H1 (cell line): Measurements from ENCODE around the gene RFX3. TPM values are rescaled to one million over a fixed set of nuclear protein-coding genes. Genes with fewer than 3 reads are reported as not detected.

Experiments
- CTCF ChIA-PET: fragments of 300-600 bp; sonication (Branson Sonifier 250); formaldehyde crosslinking; loops from one replicate; lab custom pipeline; 2021; ENCODE audit not compliant: partially characterized antibody; lab: Charles Lee
- POLR2A ChIA-PET: fragments of 300-600 bp; sonication (Branson Sonifier 250); formaldehyde crosslinking; loops from one replicate; lab custom pipeline; 2021; ENCODE audit warnings: inconsistent platforms; ENCODE audit not compliant: partially characterized antibody; lab: Charles Lee
- DNase-seq, 2 experiments: peaks; one replicate each; pipeline versions ENCODE4 v3.0.0 to v3.0.0-alpha.2; 2010 to 2022; ENCODE audit warnings: low spot score in 2 of 2, low read depth in 1 of 2, mixed read lengths in 1 of 2
- FAIRE-seq: peaks from 2 replicates; lab custom pipeline; 2011; peaks lifted over from hg19 to GRCh38; lab: Jason Lieb, UNC
- H2AFZ ChIP-seq: 2 replicates; pipeline ENCODE4 v1.8.1; 2012; ENCODE audit warnings: low read length, inconsistent platforms
- H2AK5ac ChIP-seq: 2 replicates; pipeline ENCODE4 v1.6.1; 2013; ENCODE audit warnings: low read depth, low read length
- H2BK120ac ChIP-seq: replicated peaks from 2 replicates; pipeline ENCODE3; 2013; ENCODE audit warnings: low read depth, low read length, inconsistent platforms
- H2BK12ac ChIP-seq: 2 replicates; pipeline ENCODE4 v1.6.1; 2013; ENCODE audit warnings: low read depth, low read length
- H2BK15ac ChIP-seq: 2 replicates; pipeline ENCODE4 v1.6.1; 2013; ENCODE audit warnings: low read length
- H2BK20ac ChIP-seq: 2 replicates; pipeline ENCODE4 v1.6.1; 2013; ENCODE audit warnings: low read length
- H2BK5ac ChIP-seq: 2 replicates; pipeline ENCODE4 v1.6.1; 2013; ENCODE audit warnings: low read depth, low read length
- H3K14ac ChIP-seq: 2 replicates; pipeline ENCODE4 v1.6.1; 2013; ENCODE audit warnings: inconsistent platforms; ENCODE audit not compliant: insufficient read length
- H3K18ac ChIP-seq: 2 replicates; pipeline ENCODE4 v1.6.1; 2013; ENCODE audit warnings: low read length; ENCODE audit errors: extremely low read depth
- H3K23ac ChIP-seq: 2 replicates; pipeline ENCODE4 v1.6.1; 2013; ENCODE audit warnings: inconsistent platforms; ENCODE audit not compliant: insufficient read length
- H3K23me2 ChIP-seq: 2 replicates; pipeline ENCODE4 v1.6.1; 2013; ENCODE audit warnings: low read depth, low read length
- H3K27ac ChIP-seq: 2 replicates; pipeline ENCODE4 v1.6.1; 2011; ENCODE audit warnings: low read depth, low read length, inconsistent platforms
- H3K27me3 ChIP-seq, 4 experiments: replicated peaks in 1 of 4; 1 replicate in 1 of 4; 2 replicates in 3 of 4; pipeline versions ENCODE4 v1.6.1 to v1.8.1; 2011 to 2013; ENCODE audit warnings: low read length in 3 of 4, mild to moderate bottlenecking in 3 of 4, inconsistent platforms in 2 of 4, mixed read lengths in 2 of 4, moderate library complexity in 1 of 4; ENCODE audit not compliant: control insufficient read depth in 3 of 4, insufficient read depth in 3 of 4; ENCODE audit errors: extremely low read depth in 1 of 4
- H3K36me3 ChIP-seq, 4 experiments: 2 replicates each; pipeline versions ENCODE4 v1.6.1 to v1.8.1; 2011 to 2013; ENCODE audit warnings: mild to moderate bottlenecking in 4 of 4, low read length in 3 of 4, moderate library complexity in 2 of 4, control low read depth in 1 of 4, inconsistent platforms in 1 of 4; ENCODE audit not compliant: insufficient read depth in 4 of 4, control insufficient read depth in 2 of 4
- H3K4ac ChIP-seq: replicated peaks from 2 replicates; pipeline ENCODE3; 2013; ENCODE audit warnings: low read length, low read depth, mixed read lengths, inconsistent platforms; ENCODE audit not compliant: insufficient read length
- H3K4me1 ChIP-seq, 4 experiments: replicated peaks in 1 of 4; 1 replicate in 1 of 4; 2 replicates in 3 of 4; pipeline versions ENCODE4 v1.6.1 to v1.8.1; 2011 to 2013; ENCODE audit warnings: low read length in 3 of 4, inconsistent platforms in 2 of 4, mixed read lengths in 1 of 4; ENCODE audit not compliant: insufficient read depth in 4 of 4, control insufficient read depth in 3 of 4
- H3K4me2 ChIP-seq, 2 experiments: 2 replicates each; pipeline versions ENCODE4 v1.6.1 to v1.8.1; 2011 to 2013; ENCODE audit warnings: low read depth in 2 of 2, low read length in 2 of 2, control low read depth in 1 of 2, inconsistent platforms in 1 of 2, mild to moderate bottlenecking in 1 of 2; ENCODE audit not compliant: insufficient read depth in 1 of 2
- H3K4me3 ChIP-seq, 4 experiments: fragments of 200-600, 300-600 bp in 1 of 4; sonication (generic), shearing (Covaris generic), sonication (Bioruptor Twin) in 1 of 4; 2 replicates each; pipeline versions ENCODE4 v1.5.1 to v1.8.1; 2011 to 2016; ENCODE audit warnings: low read length in 4 of 4, low read depth in 3 of 4, control low read depth in 2 of 4, inconsistent platforms in 2 of 4, mild to moderate bottlenecking in 2 of 4, mixed read lengths in 1 of 4, moderate library complexity in 1 of 4; ENCODE audit not compliant: insufficient read depth in 2 of 4; ENCODE audit errors: extremely low read depth in 1 of 4
- H3K56ac ChIP-seq: replicated peaks from 2 replicates; pipeline ENCODE3; 2013; ENCODE audit warnings: low read depth, mild to moderate bottlenecking, mixed read lengths, low read length, inconsistent platforms; ENCODE audit not compliant: insufficient read length
- H3K79me1 ChIP-seq: 2 replicates; pipeline ENCODE4 v1.6.1; 2013; ENCODE audit warnings: low read depth, low read length, control low read depth
- H3K79me2 ChIP-seq, 2 experiments: 2 replicates each; pipeline versions ENCODE4 v1.6.1 to v1.8.1; 2012 to 2013; ENCODE audit warnings: low read length in 2 of 2, mild to moderate bottlenecking in 2 of 2, inconsistent platforms in 1 of 2; ENCODE audit not compliant: insufficient read depth in 2 of 2, control insufficient read depth in 1 of 2
- H3K9ac ChIP-seq, 4 experiments: replicated peaks in 1 of 4; 1 replicate in 1 of 4; 2 replicates in 3 of 4; pipeline versions ENCODE4 v1.6.1 to v1.8.1; 2011 to 2013; ENCODE audit warnings: low read depth in 3 of 4, low read length in 3 of 4, control low read depth in 2 of 4, mild to moderate bottlenecking in 2 of 4, moderate library complexity in 2 of 4, inconsistent platforms in 1 of 4; ENCODE audit errors: extremely low read depth in 1 of 4
- H3K9me3 ChIP-seq, 2 experiments: 2 replicates each; pipeline versions ENCODE4 v1.6.1 to v1.8.1; 2012 to 2013; ENCODE audit warnings: mild to moderate bottlenecking in 2 of 2, moderate library complexity in 2 of 2, control low read depth in 1 of 2, inconsistent platforms in 1 of 2, low read depth in 1 of 2, low read length in 1 of 2, mixed read lengths in 1 of 2; ENCODE audit not compliant: insufficient read depth in 2 of 2
- H4K20me1 ChIP-seq, 2 experiments: replicated peaks in 1 of 2; 2 replicates each; pipeline versions ENCODE3 to v1.8.1; 2011 to 2013; ENCODE audit warnings: inconsistent platforms in 2 of 2, low read length in 2 of 2, mild to moderate bottlenecking in 1 of 2; ENCODE audit not compliant: insufficient read depth in 2 of 2, control insufficient read depth in 1 of 2
- H4K5ac ChIP-seq: 2 replicates; pipeline ENCODE4 v1.6.1; 2013; ENCODE audit warnings: low read length, low read depth, mixed read lengths, inconsistent platforms; ENCODE audit not compliant: insufficient read length
- H4K8ac ChIP-seq: 2 replicates; pipeline ENCODE4 v1.8.0; 2013; ENCODE audit warnings: mild to moderate bottlenecking, moderate library complexity, low read length, inconsistent platforms; ENCODE audit not compliant: insufficient read depth; ENCODE audit errors: extremely low read depth
- H4K91ac ChIP-seq: replicated peaks from 2 replicates; pipeline ENCODE3; 2013; ENCODE audit warnings: low read length, mixed read lengths, inconsistent platforms; ENCODE audit not compliant: insufficient read length
- BACH1 ChIP-seq: IDR thresholded peaks from 2 replicates; pipeline ENCODE4 v1.6.1; 2012; ENCODE audit warnings: low read length, improper control_type of control experiment
- CTCF ChIP-seq, 3 experiments: IDR thresholded peaks; 1 replicate in 2 of 3; 2 replicates in 1 of 3; pipeline versions ENCODE4 v1.5.1 to v1.6.1; 2011; ENCODE audit warnings: low read length in 3 of 3, mild to moderate bottlenecking in 3 of 3, inconsistent platforms in 2 of 3, low read depth in 1 of 3, moderate library complexity in 1 of 3; ENCODE audit not compliant: insufficient read depth in 1 of 3; ENCODE audit errors: control extremely low read depth in 1 of 3
- EZH2 ChIP-seq: fragments of 200-600 bp; sonication (generic); IDR thresholded peaks from 2 replicates; pipeline ENCODE4 v1.7.1; 2012; ENCODE audit warnings: low read depth, mild to moderate bottlenecking, moderate library complexity, low read length, inconsistent platforms; ENCODE audit not compliant: severe bottlenecking
- FOSL1 ChIP-seq: IDR thresholded peaks from 2 replicates; pipeline ENCODE4 v1.6.1; 2011; ENCODE audit warnings: mild to moderate bottlenecking, low read depth, low read length, moderate library complexity; ENCODE audit not compliant: insufficient read depth
- GABPA ChIP-seq: IDR thresholded peaks from 2 replicates; pipeline ENCODE4 v1.6.1; 2011; ENCODE audit warnings: mild to moderate bottlenecking, low read length, moderate library complexity, borderline replicate concordance; ENCODE audit not compliant: insufficient read depth
- KDM1A ChIP-seq: fragments of 200-600, 300-600 bp; sonication (generic); IDR thresholded peaks from 2 replicates; pipeline ENCODE4 v1.7.1; 2016; ENCODE audit warnings: mild to moderate bottlenecking, low read length, borderline replicate concordance
- NRF1 ChIP-seq: IDR thresholded peaks from 2 replicates; pipeline ENCODE4 v1.6.1; 2011; ENCODE audit warnings: mild to moderate bottlenecking, low read depth, low read length, improper control_type of control experiment
- SIRT6 ChIP-seq: IDR thresholded peaks from one replicate; pipeline ENCODE4 v1.7.1; 2012; ENCODE audit warnings: low read length, inconsistent platforms
- SP4 ChIP-seq: IDR thresholded peaks from 2 replicates; pipeline ENCODE4 v1.6.1; 2012; ENCODE audit warnings: low read length, inconsistent platforms
- SUZ12 ChIP-seq: fragments of 200-600 bp; sonication (generic); IDR thresholded peaks from 2 replicates; pipeline ENCODE4 v1.6.1; 2012; ENCODE audit warnings: mild to moderate bottlenecking, inconsistent platforms, low read length, moderate library complexity, mixed read lengths
- TBP ChIP-seq: IDR thresholded peaks from 2 replicates; pipeline ENCODE4 v1.6.1; 2011; ENCODE audit warnings: low read depth, low read length, improper control_type of control experiment
- TCF12 ChIP-seq: IDR thresholded peaks from 2 replicates; pipeline ENCODE4 v1.6.1; 2011; ENCODE audit warnings: low read depth, mild to moderate bottlenecking, low read length
- WGBS, 2 experiments: shearing (Covaris generic) in 1 of 2; methylation state at CpG; one replicate each; pipeline versions ENCODE4 v1.1.6 to v1.1.7; 2013 to 2015; ENCODE audit warnings: low lambda C conversion rate in 2 of 2, mixed read lengths in 2 of 2, inconsistent platforms in 1 of 2, low coverage in 1 of 2, missing lambda C conversion rate in 1 of 2; ENCODE audit not compliant: insufficient replicate concordance in 2 of 2, insufficient coverage in 1 of 2, insufficient read length in 1 of 2; ENCODE audit errors: extremely low coverage in 1 of 2, missing lambda C conversion rate in 1 of 2; 5-methylcytosine and 5-hydroxymethylcytosine counted together
- polyA plus RNA-seq, 7 experiments: library from polyadenylated mRNA; depleted of rRNA in 3 of 7; stranded (reverse) in 5 of 7; unstranded in 2 of 7; fragments of >200 nt in 5 of 7; fragments of 200-250 nt in 2 of 7; gene quantifications; 1 replicate in 5 of 7; 2 replicates in 1 of 7; 4 replicates in 1 of 7; pipeline versions ENCODE4 v1.2.1 to v1.2.3, GENCODE V29; 2011 to 2013; ENCODE audit warnings: missing spikeins in 2 of 7, mixed read lengths in 2 of 7
- total RNA-seq: library from RNA; stranded (reverse); fragmentation: NEBNext Ultra II Directional; extraction: Animal tissue kit (Norgen Biotek cat#: 25700); gene quantifications from 2 replicates; pipeline ENCODE4 v1.2.1, GENCODE V29; 2021

Gene RFX3
- total and polyA plus RNA-seq, 2 of the 8 experiments (the other 6 are each of a cell fraction or from before 2014, with no cell fraction given) = 4.9 to 22.6 TPM

- no peak overlapping the region for H2BK12ac ChIP-seq
- H2BK20ac ChIP-seq = no peak overlapping the region
- no peak overlapping the region for H2BK15ac ChIP-seq
- FAIRE-seq = no peak
- H3K27ac ChIP-seq = no peak overlapping the region
- no peak overlapping the region for H4K91ac ChIP-seq
- no peaks in the 10 kb centered on the region for H3K23me2 ChIP-seq
- no peak overlapping the region for H4K5ac ChIP-seq
- no peak overlapping the region for H2BK120ac ChIP-seq
- ChIA-PET POLR2A (no interaction called here), CTCF (interaction anchor here (2.3 kb wide), 1 partner anchor 22 kb away, joined by 9 read pairs; no protein-coding TSS in a partner anchor)
- no peaks in the 10 kb centered on the region for H3K36me3 ChIP-seq
- H2AK5ac ChIP-seq = no peak overlapping the region
- H3K27me3 ChIP-seq = no peaks in the 10 kb centered on the region
- no peak overlapping the region for H2AFZ ChIP-seq
- no peak overlapping the region for H4K8ac ChIP-seq
- no peak overlapping the region for H3K18ac ChIP-seq
- peaks cover 0 to 6% (median 1%) of the 10 kb centered on the region in 4 experiments; a peak in 4 of 7 replicates for H3K4me1 ChIP-seq
- no peak overlapping the region for H3K4me2 ChIP-seq
- no peak overlapping the region for H3K9ac ChIP-seq
- H3K79me2 ChIP-seq = peaks cover 0 to 36% of the 10 kb centered on the region in 2 experiments; a peak in 2 of 4 replicates
- DNase-seq = no peak
- no peaks in the 10 kb centered on the region for H3K9me3 ChIP-seq
- no peak overlapping the region for H3K4me3 ChIP-seq
- H4K20me1 ChIP-seq = no peaks in the 10 kb centered on the region
- no peak overlapping the region for H3K56ac ChIP-seq
- H3K4ac ChIP-seq = no peak overlapping the region
- H3K14ac ChIP-seq = no peak overlapping the region
- H2BK5ac ChIP-seq = no peak overlapping the region
- no peaks in the 10 kb centered on the region for H3K79me1 ChIP-seq
- WGBS, 2 experiments = 93% methylated on average over 6 of the region's 6 CpGs; no CpG with 5 or more reads in 1 of the 2 experiments
- no peak overlapping the region for H3K23ac ChIP-seq
- TF ChIP-seq SP4 (no peak), FOSL1 (no peak), TBP (no peak), NRF1 (no peak), SIRT6 (no peak), TCF12 (no peak), KDM1A (no peak), BACH1 (no peak), SUZ12 (no peak), CTCF (IDR thresholded peaks at IDR 0.05; ENCODE audit: control extremely low read depth in 1 of 3, insufficient read depth in 1 of 3, low read depth in 1 of 3, low read length in 3 of 3) (no peak), EZH2 (no peak), GABPA (no peak)
These were observed 61.7 kb downstream of the RFX3 start for GRCh38 chr9:3464033-3464638.
